Prostate gland (tissue), 2 donors: Measurements from ENCODE around the gene ANO8.

Experiments
- CTCF ChIP-seq, 4 experiments: fragments of 200-600 bp in 2 of 4; fragments of 450-650 bp in 2 of 4; sonication (generic) in 2 of 4; IDR thresholded peaks; 1 replicate in 3 of 4; 2 replicates in 1 of 4; pipeline ENCODE4 v1.5.1; 2016 to 2019; ENCODE audit warnings: antibody characterized with exemption in 4 of 4, mild to moderate bottlenecking in 2 of 4, moderate library complexity in 2 of 4
- POLR2AphosphoS5 ChIP-seq: sonication (generic); formaldehyde crosslinking; IDR thresholded peaks from one replicate; pipeline ENCODE4 v1.6.1; 2017; ENCODE audit warnings: antibody characterized with exemption

- TF ChIP-seq CTCF (IDR thresholded peaks at IDR 0.05) = no peak
- TF ChIP-seq POLR2AphosphoS5 = no peak
Observed at GRCh38 chr19:17332360-17332676, 2.3 kb downstream of the ANO8 start.
